HL-60 (cell line): ENCODE results near the gene TMEM127.

Source experiments
- DNase-seq, 2 experiments: peaks; one replicate each; pipeline ENCODE4 v3.0.0-alpha.2; 2010 to 2020; ENCODE audit warnings: low read depth in 1 of 2, low spot score in 1 of 2
- H3K27ac ChIP-seq: fragments of 250-450 bp; sonication (Bioruptor Pico); replicated peaks from 2 replicates; pipeline ENCODE4 v1.5.1; 2020; ENCODE audit warnings: mild to moderate bottlenecking, moderate library complexity
- H3K27me3 ChIP-seq: fragments of 250-450 bp; sonication (Bioruptor Pico); 2 replicates; pipeline ENCODE4 v1.5.1; 2021; ENCODE audit warnings: mild to moderate bottlenecking, moderate library complexity; ENCODE audit not compliant: insufficient read depth, poor library complexity, severe bottlenecking
- H3K4me3 ChIP-seq: replicated peaks from 2 replicates; pipeline ENCODE4 v1.5.1; 2011; ENCODE audit warnings: mild to moderate bottlenecking, control low read depth, low read length; ENCODE audit not compliant: insufficient read depth
- CTCF ChIP-seq: IDR thresholded peaks from one replicate; pipeline ENCODE4 v1.5.1; 2011; ENCODE audit warnings: low read length, control low read depth, inconsistent platforms; ENCODE audit not compliant: insufficient read depth
- GABPA ChIP-seq: IDR thresholded peaks from 2 replicates; pipeline ENCODE4 v1.6.1; 2012; ENCODE audit warnings: low read depth
- POLR2AphosphoS5 ChIP-seq: IDR thresholded peaks from 2 replicates; pipeline ENCODE4 v1.6.1; 2012; ENCODE audit warnings: low read depth
- SPI1 ChIP-seq: IDR thresholded peaks from 2 replicates; pipeline ENCODE4 v1.6.1; 2012; ENCODE audit warnings: low read depth, mild to moderate bottlenecking, borderline replicate concordance
- TF ChIP-seq, protein P1 (sequence below): IDR thresholded peaks from 2 replicates; pipeline ENCODE4 v1.6.1; 2012; ENCODE audit warnings: low read depth; ENCODE audit not compliant: insufficient replicate concordance

TMEM127 gene

DNA sequence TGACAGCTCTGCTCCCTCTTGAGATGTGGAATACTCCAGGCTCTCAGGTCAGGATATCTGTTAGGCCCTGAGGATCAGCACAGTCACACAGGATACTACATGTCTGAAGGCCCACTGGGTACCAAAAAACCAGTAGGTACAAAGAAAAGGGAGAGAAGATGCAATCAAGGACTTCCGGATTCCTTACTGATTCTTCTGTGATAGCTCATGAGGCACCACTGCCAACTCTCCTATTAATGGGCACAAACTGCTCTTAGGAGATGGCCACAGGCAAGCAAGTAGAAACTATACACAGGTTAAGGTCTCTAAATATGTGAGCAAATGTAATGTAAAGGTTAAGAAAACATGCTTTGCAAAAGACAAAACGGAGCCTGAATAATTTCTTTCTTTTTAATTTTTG lies 3.5 kb downstream of the TMEM127 start:
- Histone ChIP-seq H3K4me3 (no peak overlapping the region), H3K27me3 (no peaks in the 10 kb centered on the region), H3K27ac (no peak overlapping the region)
- DNase-seq: no peak
- TF ChIP-seq GABPA (no peak), CTCF (no peak), SPI1 (no peak)

DNA sequence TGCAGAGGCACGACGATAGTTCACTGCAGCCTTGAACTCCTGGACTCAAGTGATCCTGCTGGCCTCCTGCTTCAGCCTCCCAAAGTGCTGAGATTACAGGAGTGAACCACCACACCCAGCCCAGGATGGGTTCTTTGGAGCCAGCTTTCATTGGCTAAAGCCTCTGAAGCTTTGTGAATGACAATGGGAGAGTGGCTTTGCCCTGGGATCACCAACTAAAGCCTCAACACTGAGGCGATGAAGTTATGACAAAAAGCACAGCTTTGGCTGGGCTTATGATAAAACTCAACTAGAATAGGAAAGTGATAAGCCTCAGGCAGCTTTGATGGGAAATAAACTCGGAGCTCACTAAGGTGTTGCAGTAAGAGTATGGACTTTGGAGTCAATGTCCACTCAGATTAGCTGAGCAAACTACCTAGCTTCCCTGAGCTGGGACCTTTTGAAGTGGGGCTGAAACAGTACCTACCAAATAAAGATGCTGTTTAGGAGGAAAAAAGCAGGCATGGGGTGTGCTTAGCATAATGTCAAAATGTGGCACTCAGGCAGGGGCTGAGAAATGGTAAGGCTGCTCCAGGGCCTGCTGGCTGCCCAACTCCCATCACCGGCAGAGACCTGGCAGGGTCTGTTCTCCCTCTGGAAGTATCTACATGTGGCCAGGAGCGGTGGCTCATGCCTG lies 4.3 kb downstream of the TMEM127 start:
- no peak for DNase-seq
- Histone ChIP-seq H3K27ac (no peak overlapping the region), H3K27me3 (no peaks in the 10 kb centered on the region), H3K4me3 (no peak overlapping the region)
- no peak for TF ChIP-seq SPI1
- TF ChIP-seq GABPA: no peak

- H3K4me3 ChIP-seq: no peak overlapping the region
- H3K27me3 ChIP-seq: no peaks in the 10 kb centered on the region
- TF ChIP-seq, protein P1, sequence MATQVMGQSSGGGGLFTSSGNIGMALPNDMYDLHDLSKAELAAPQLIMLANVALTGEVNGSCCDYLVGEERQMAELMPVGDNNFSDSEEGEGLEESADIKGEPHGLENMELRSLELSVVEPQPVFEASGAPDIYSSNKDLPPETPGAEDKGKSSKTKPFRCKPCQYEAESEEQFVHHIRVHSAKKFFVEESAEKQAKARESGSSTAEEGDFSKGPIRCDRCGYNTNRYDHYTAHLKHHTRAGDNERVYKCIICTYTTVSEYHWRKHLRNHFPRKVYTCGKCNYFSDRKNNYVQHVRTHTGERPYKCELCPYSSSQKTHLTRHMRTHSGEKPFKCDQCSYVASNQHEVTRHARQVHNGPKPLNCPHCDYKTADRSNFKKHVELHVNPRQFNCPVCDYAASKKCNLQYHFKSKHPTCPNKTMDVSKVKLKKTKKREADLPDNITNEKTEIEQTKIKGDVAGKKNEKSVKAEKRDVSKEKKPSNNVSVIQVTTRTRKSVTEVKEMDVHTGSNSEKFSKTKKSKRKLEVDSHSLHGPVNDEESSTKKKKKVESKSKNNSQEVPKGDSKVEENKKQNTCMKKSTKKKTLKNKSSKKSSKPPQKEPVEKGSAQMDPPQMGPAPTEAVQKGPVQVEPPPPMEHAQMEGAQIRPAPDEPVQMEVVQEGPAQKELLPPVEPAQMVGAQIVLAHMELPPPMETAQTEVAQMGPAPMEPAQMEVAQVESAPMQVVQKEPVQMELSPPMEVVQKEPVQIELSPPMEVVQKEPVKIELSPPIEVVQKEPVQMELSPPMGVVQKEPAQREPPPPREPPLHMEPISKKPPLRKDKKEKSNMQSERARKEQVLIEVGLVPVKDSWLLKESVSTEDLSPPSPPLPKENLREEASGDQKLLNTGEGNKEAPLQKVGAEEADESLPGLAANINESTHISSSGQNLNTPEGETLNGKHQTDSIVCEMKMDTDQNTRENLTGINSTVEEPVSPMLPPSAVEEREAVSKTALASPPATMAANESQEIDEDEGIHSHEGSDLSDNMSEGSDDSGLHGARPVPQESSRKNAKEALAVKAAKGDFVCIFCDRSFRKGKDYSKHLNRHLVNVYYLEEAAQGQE: no peak
- peak; percentile 28; the same call in 1 of the 2 replicates for TF ChIP-seq SPI1
- TF ChIP-seq CTCF: peak; percentile 67
- peak; percentile 73 to 82 for DNase-seq
- peak overlapping the region; percentile 29 for H3K27ac ChIP-seq
These were observed 5.2 kb downstream of the TMEM127 start for GRCh38 chr2:96260387-96261260.

DNA sequence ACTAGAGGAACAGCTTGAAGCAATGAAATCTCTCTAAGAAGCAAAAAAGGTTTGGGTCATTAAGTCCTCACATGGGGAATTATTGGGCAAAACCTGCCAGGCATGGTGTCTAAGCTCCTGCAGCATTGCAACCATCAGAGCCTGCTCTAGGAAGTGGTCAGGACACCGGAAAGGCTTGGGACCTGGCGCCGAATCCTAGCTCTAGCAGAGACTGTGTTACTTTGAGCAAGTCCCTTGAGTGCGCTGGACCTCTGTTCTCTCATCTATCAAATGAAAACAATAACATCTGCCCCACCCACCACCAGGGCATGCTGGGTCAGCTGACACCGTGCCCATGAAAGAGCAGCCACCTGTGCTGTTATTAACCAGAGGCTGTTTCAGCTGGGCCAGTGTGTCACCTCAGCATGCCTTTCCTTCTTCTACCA lies 6.3 kb downstream of the TMEM127 start:
- no peak for TF ChIP-seq POLR2AphosphoS5
- TF ChIP-seq, protein P1: no peak
- DNase-seq: peak in 1 of 2 experiments; percentile 25
- Histone ChIP-seq H3K27ac (peak overlapping the region; percentile 29; the same call in 1 of the 2 replicates), H3K4me3 (no peak overlapping the region), H3K27me3 (no peaks in the 10 kb centered on the region)
